H9 (cell line): ENCODE results near the gene NRGN. TPM values are rescaled to one million over a fixed set of nuclear protein-coding genes. Genes with fewer than 3 reads are reported as not detected.

Source experiments
- DNase-seq: peaks from one replicate; pipeline ENCODE4 v3.0.0-alpha.2; 2017
- H2AFZ ChIP-seq: one replicate; pipeline ENCODE4 v1.6.1; 2013; ENCODE audit warnings: mild to moderate bottlenecking, low read length, control low read depth, moderate library complexity
- H2AK5ac ChIP-seq: 2 replicates; pipeline ENCODE4 v1.6.1; 2013; ENCODE audit warnings: low read length, control low read depth, mixed read lengths; ENCODE audit not compliant: insufficient read length
- H2BK120ac ChIP-seq: one replicate; pipeline ENCODE4 v1.6.1; 2013; ENCODE audit warnings: low read depth, mild to moderate bottlenecking, low read length, control low read depth, inconsistent platforms; ENCODE audit not compliant: poor library complexity, severe bottlenecking
- H2BK12ac ChIP-seq: 2 replicates; pipeline ENCODE4 v1.6.1; 2013; ENCODE audit warnings: low read length, control low read depth, mixed read lengths, low read depth; ENCODE audit not compliant: insufficient read length
- H2BK15ac ChIP-seq: 2 replicates; pipeline ENCODE4 v1.6.1; 2013; ENCODE audit warnings: low read depth, low read length, control low read depth
- H2BK20ac ChIP-seq: one replicate; pipeline ENCODE4 v1.6.1; 2013; ENCODE audit warnings: low read depth, mild to moderate bottlenecking, low read length, control low read depth, inconsistent platforms; ENCODE audit not compliant: poor library complexity, severe bottlenecking
- H2BK5ac ChIP-seq: 2 replicates; pipeline ENCODE4 v1.6.1; 2013; ENCODE audit warnings: low read length, control low read depth, mixed read lengths; ENCODE audit not compliant: insufficient read length
- H3K14ac ChIP-seq: 2 replicates; pipeline ENCODE4 v1.6.1; 2013; ENCODE audit warnings: low read length, control low read depth; ENCODE audit not compliant: insufficient read depth
- H3K18ac ChIP-seq: 2 replicates; pipeline ENCODE4 v1.6.1; 2013; ENCODE audit warnings: low read depth, mild to moderate bottlenecking, mixed read lengths, low read length, control low read depth; ENCODE audit not compliant: insufficient read length
- H3K23ac ChIP-seq: 2 replicates; pipeline ENCODE4 v1.6.1; 2013; ENCODE audit warnings: low read length, control low read depth, mixed read lengths, low read depth; ENCODE audit not compliant: insufficient read length
- H3K23me2 ChIP-seq: 2 replicates; pipeline ENCODE4 v1.6.1; 2013; ENCODE audit warnings: low read depth, mild to moderate bottlenecking, mixed read lengths, low read length, control low read depth; ENCODE audit not compliant: insufficient read length, poor library complexity, severe bottlenecking
- H3K27ac ChIP-seq: 2 replicates; pipeline ENCODE4 v1.5.1; 2013; ENCODE audit warnings: low read length, control low read depth, mixed read lengths, low read depth; ENCODE audit not compliant: insufficient read length
- H3K27me3 ChIP-seq: 2 replicates; pipeline ENCODE4 v1.6.1; 2013; ENCODE audit warnings: low read length, control low read depth, inconsistent platforms; ENCODE audit not compliant: insufficient read depth
- H3K4ac ChIP-seq: 2 replicates; pipeline ENCODE4 v1.6.1; 2013; ENCODE audit warnings: low read depth, mild to moderate bottlenecking, control low read depth, inconsistent platforms, low read length, moderate library complexity
- H3K4me1 ChIP-seq: 2 replicates; pipeline ENCODE4 v1.6.1; 2013; ENCODE audit warnings: low read length, control low read depth, inconsistent platforms; ENCODE audit not compliant: insufficient read depth
- H3K4me2 ChIP-seq: 2 replicates; pipeline ENCODE4 v1.6.1; 2013; ENCODE audit warnings: low read length, control low read depth, mixed read lengths; ENCODE audit not compliant: insufficient read length, insufficient read depth
- H3K56ac ChIP-seq: 2 replicates; pipeline ENCODE4 v1.6.1; 2013; ENCODE audit warnings: low read depth, mild to moderate bottlenecking, mixed read lengths, low read length, control low read depth; ENCODE audit not compliant: insufficient read length
- H3K79me1 ChIP-seq: 2 replicates; pipeline ENCODE4 v1.6.1; 2013; ENCODE audit warnings: low read depth, mild to moderate bottlenecking, moderate library complexity, low read length, control low read depth, inconsistent platforms; ENCODE audit not compliant: insufficient read depth, poor library complexity, severe bottlenecking
- H3K79me2 ChIP-seq: 2 replicates; pipeline ENCODE4 v1.6.1; 2013; ENCODE audit warnings: low read length, control low read depth, inconsistent platforms; ENCODE audit not compliant: insufficient read depth
- H3K9ac ChIP-seq: 2 replicates; pipeline ENCODE4 v1.6.1; 2013; ENCODE audit warnings: low read length, control low read depth, mixed read lengths; ENCODE audit not compliant: insufficient read length; ENCODE audit errors: extremely low read depth
- H3K9me3 ChIP-seq: one replicate; pipeline ENCODE4 v1.6.1; 2013; ENCODE audit warnings: low read depth, low read length, inconsistent platforms; ENCODE audit not compliant: control insufficient read depth
- H3T11ph ChIP-seq: one replicate; pipeline ENCODE4 v1.6.1; 2013; ENCODE audit warnings: mild to moderate bottlenecking, low read length, control low read depth, inconsistent platforms
- H4K20me1 ChIP-seq: one replicate; pipeline ENCODE4 v1.6.1; 2013; ENCODE audit not compliant: control insufficient read depth, insufficient read length, insufficient read depth
- H4K5ac ChIP-seq: 2 replicates; pipeline ENCODE4 v1.6.1; 2013; ENCODE audit warnings: low read depth, mild to moderate bottlenecking, mixed read lengths, low read length, control low read depth; ENCODE audit not compliant: insufficient read length
- H4K8ac ChIP-seq: replicated peaks from 2 replicates; pipeline ENCODE4 v1.6.1; 2013; ENCODE audit warnings: low read length, control low read depth, mixed read lengths, low read depth; ENCODE audit not compliant: insufficient read length
- H4K91ac ChIP-seq: 2 replicates; pipeline ENCODE4 v1.6.1; 2013; ENCODE audit warnings: low read depth, mild to moderate bottlenecking, moderate library complexity, mixed read lengths, low read length, control low read depth; ENCODE audit not compliant: insufficient read length
- H3K27ac Mint-ChIP-seq, 3 experiments: 2 replicates in 2 of 3; 3 replicates in 1 of 3; pipeline ENCODE4 v1.8.0; 2020 to 2021; ENCODE audit warnings: mixed read lengths in 3 of 3, mild to moderate bottlenecking in 1 of 3, moderate library complexity in 1 of 3
- H3K27me3 Mint-ChIP-seq: 2 replicates; pipeline ENCODE4 v1.8.0; 2021; ENCODE audit warnings: low read depth, mild to moderate bottlenecking, moderate library complexity, mixed read lengths
- H3K36me3 Mint-ChIP-seq, 3 experiments: 2 replicates in 2 of 3; 3 replicates in 1 of 3; pipeline ENCODE4 v1.8.0; 2020 to 2021; ENCODE audit warnings: low read depth in 3 of 3, mixed read lengths in 3 of 3; ENCODE audit not compliant: insufficient read depth in 1 of 3
- H3K4me1 Mint-ChIP-seq, 2 experiments: 2 replicates each; pipeline ENCODE4 v1.8.0; 2020; ENCODE audit warnings: mixed read lengths in 2 of 2
- H3K4me3 Mint-ChIP-seq, 2 experiments: 2 replicates in 1 of 2; 3 replicates in 1 of 2; pipeline ENCODE4 v1.8.0; 2020 to 2021; ENCODE audit warnings: mild to moderate bottlenecking in 2 of 2, mixed read lengths in 2 of 2, moderate library complexity in 1 of 2
- H3K9me3 Mint-ChIP-seq, 2 experiments: 2 replicates in 1 of 2; 3 replicates in 1 of 2; pipeline ENCODE4 v1.8.0; 2020; ENCODE audit warnings: mild to moderate bottlenecking in 2 of 2, mixed read lengths in 2 of 2, moderate library complexity in 1 of 2
- CTCF ChIP-seq: fragments of 200-600 bp; sonication (generic); conservative IDR thresholded peaks from 3 replicates; pipeline ENCODE4 v1.8.0; 2021; ENCODE audit warnings: antibody characterized with exemption, mild to moderate bottlenecking
- WGBS: extraction: QIAGEN DNeasy Blood & Tissue Kit; methylation state at CpG from one replicate; pipeline ENCODE4 v1.1.7; 2013; ENCODE audit warnings: missing lambda C conversion rate, low lambda C conversion rate, mixed read lengths; ENCODE audit not compliant: insufficient read length; ENCODE audit errors: extremely low coverage; 5-methylcytosine and 5-hydroxymethylcytosine counted together
- total RNA-seq: library from RNA; stranded (reverse); gene quantifications from 2 replicates; pipeline ENCODE4 v1.2.1, GENCODE V29; 2021

NRGN gene
- total RNA-seq, 1 experiment from 2014 or later = 6.4 TPM

- H2AFZ ChIP-seq = no peak overlapping the region
- no peaks in the 10 kb centered on the region for H3K79me1 ChIP-seq
- H3K9ac ChIP-seq = no peak overlapping the region
- peaks cover 90% of the 10 kb centered on the region for H3K27me3 ChIP-seq
- H3K27ac ChIP-seq = no peak overlapping the region
- peaks cover 3% of the 10 kb centered on the region; the same call in 1 of the 2 replicates for H3K4me1 ChIP-seq
- no peak overlapping the region for H2BK12ac ChIP-seq
- WGBS = no CpG with 5 or more reads among the region's 6 CpGs
- H3K4me3 Mint-ChIP-seq = no peak overlapping the region
- H2AK5ac ChIP-seq = no peak overlapping the region
- H2BK20ac ChIP-seq = no peak overlapping the region
- no peak overlapping the region for H4K8ac ChIP-seq
- no peaks in the 10 kb centered on the region for H3K79me2 ChIP-seq
- H3T11ph ChIP-seq = no peak overlapping the region
- no peak overlapping the region for H3K56ac ChIP-seq
- H3K4ac ChIP-seq = no peak overlapping the region
- no peak for DNase-seq
- peaks cover 0 to 9% of the 10 kb centered on the region in 2 experiments; a peak in 3 of 5 replicates for H3K9me3 Mint-ChIP-seq
- H3K23ac ChIP-seq = no peak overlapping the region
- no peak overlapping the region for H4K5ac ChIP-seq
- H3K14ac ChIP-seq = no peak overlapping the region
- H3K18ac ChIP-seq = no peak overlapping the region
- no peak overlapping the region for H3K4me2 ChIP-seq
- peaks cover 17 to 51% of the 10 kb centered on the region in 2 experiments for H3K4me1 Mint-ChIP-seq
- H2BK5ac ChIP-seq = no peak overlapping the region
- no peak overlapping the region for H2BK120ac ChIP-seq
- H4K20me1 ChIP-seq = no peaks in the 10 kb centered on the region
- peaks cover 66% of the 10 kb centered on the region for H3K27me3 Mint-ChIP-seq
- no peak for TF ChIP-seq CTCF
- no peak overlapping the region for H4K91ac ChIP-seq
- no peaks in the 10 kb centered on the region for H3K9me3 ChIP-seq
- H2BK15ac ChIP-seq = no peak overlapping the region
- H3K36me3 Mint-ChIP-seq = no peaks in the 10 kb centered on the region; a peak in 1 of 7 replicates
- no peak overlapping the region for H3K27ac Mint-ChIP-seq
- H3K23me2 ChIP-seq = peaks cover 11% of the 10 kb centered on the region
These were observed 15.0 kb downstream of the NRGN start for GRCh38 chr11:124754710-124755109.
